Measurements from ENCODE around the gene C5orf46.
"Not testable (repeated sequence)": the region's sequence is repeated elsewhere in the genome, so short reads cannot be mapped to it uniquely, and the experiment has no call there.

DNA sequence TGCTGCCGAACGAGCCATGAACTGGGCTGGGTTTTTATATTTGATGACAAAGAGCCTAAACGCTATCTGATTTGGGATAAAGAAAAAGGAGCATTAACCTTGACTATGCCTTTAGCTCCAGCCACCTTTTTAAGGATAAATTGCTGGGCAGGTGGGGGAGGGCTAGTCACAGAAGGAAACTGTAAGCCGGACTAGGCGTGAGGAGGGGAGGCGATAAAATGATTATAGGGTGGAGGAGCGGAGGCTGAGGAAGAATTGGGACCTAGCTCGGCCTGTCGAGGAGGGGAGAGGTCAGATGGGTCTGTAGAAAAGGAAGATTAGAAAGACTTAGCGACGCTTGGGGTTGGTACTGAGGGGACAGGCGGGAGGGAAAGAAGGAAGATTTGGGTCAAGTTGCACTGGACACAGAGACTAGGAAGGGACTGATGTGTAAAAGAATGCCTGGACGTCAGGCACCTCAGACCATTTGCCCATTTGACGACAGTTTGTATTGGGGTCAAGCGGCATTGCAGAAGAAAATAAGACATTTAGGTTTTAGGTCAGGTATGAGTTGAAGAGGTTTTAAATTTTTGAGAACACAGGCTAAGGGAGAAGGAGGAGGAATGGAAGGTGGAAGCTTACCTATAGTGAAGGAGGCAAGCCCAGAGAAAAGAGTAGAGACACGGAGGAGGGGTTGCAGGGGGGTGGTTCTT, 33.4 kb downstream of the C5orf46 start:
- TF ChIP-seq, protein P1, sequence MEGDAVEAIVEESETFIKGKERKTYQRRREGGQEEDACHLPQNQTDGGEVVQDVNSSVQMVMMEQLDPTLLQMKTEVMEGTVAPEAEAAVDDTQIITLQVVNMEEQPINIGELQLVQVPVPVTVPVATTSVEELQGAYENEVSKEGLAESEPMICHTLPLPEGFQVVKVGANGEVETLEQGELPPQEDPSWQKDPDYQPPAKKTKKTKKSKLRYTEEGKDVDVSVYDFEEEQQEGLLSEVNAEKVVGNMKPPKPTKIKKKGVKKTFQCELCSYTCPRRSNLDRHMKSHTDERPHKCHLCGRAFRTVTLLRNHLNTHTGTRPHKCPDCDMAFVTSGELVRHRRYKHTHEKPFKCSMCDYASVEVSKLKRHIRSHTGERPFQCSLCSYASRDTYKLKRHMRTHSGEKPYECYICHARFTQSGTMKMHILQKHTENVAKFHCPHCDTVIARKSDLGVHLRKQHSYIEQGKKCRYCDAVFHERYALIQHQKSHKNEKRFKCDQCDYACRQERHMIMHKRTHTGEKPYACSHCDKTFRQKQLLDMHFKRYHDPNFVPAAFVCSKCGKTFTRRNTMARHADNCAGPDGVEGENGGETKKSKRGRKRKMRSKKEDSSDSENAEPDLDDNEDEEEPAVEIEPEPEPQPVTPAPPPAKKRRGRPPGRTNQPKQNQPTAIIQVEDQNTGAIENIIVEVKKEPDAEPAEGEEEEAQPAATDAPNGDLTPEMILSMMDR (IDR thresholded peaks at IDR 0.05; ENCODE audit: borderline replicate concordance, extremely low read depth, low read length, poor library complexity, severe bottlenecking), result not testable (repeated sequence)
- not testable (repeated sequence) for TF ChIP-seq EZH2 (IDR thresholded peaks at IDR 0.05; ENCODE audit: borderline replicate concordance, low read depth, low read length, severe bottlenecking)
